Chondrocyte (in vitro differentiated cells): ENCODE data around the gene RHOB. TPM values are rescaled to one million over a fixed set of nuclear protein-coding genes. Genes with fewer than 3 reads are reported as not detected.

Source experiments
- DNase-seq: peaks from one replicate; pipeline ENCODE4 v3.0.0; 2021; ENCODE audit warnings: mixed read lengths, low spot score
- H3K27ac Mint-ChIP-seq: one replicate; pipeline ENCODE4 v1.8.0; 2021; ENCODE audit warnings: mild to moderate bottlenecking, moderate library complexity, mixed read lengths; ENCODE audit not compliant: unreplicated experiment
- H3K27me3 Mint-ChIP-seq: 2 replicates; pipeline ENCODE4 v1.8.0; 2021; ENCODE audit warnings: low read depth, mixed read lengths
- H3K36me3 Mint-ChIP-seq: 2 replicates; pipeline ENCODE4 v1.8.0; 2021; ENCODE audit warnings: low read depth, mixed read lengths
- H3K4me1 Mint-ChIP-seq: 2 replicates; pipeline ENCODE4 v1.8.0; 2021; ENCODE audit warnings: low read depth, mild to moderate bottlenecking, mixed read lengths
- H3K4me3 Mint-ChIP-seq: one replicate; pipeline ENCODE4 v1.8.0; 2021; ENCODE audit warnings: mild to moderate bottlenecking, moderate library complexity, mixed read lengths; ENCODE audit not compliant: unreplicated experiment
- H3K9me3 Mint-ChIP-seq: 2 replicates; pipeline ENCODE4 v1.8.0; 2021; ENCODE audit warnings: low read depth, mixed read lengths
- CTCF ChIP-seq: fragments of 200-600 bp; sonication (generic); IDR thresholded peaks from 2 replicates; pipeline ENCODE4 v1.5.0; 2021; ENCODE audit warnings: antibody characterized with exemption, mild to moderate bottlenecking, moderate library complexity
- total RNA-seq: library from RNA; stranded (reverse); gene quantifications from 3 replicates; pipeline ENCODE4 v1.2.1, GENCODE V29; 2021

The RHOB gene
- total RNA-seq, 1 donor from 2014 or later, result 191 TPM

- H3K9me3 Mint-ChIP-seq, result no peaks in the 10 kb centered on the region
- no peaks in the 10 kb centered on the region for H3K27me3 Mint-ChIP-seq
- H3K4me3 Mint-ChIP-seq, result no peak overlapping the region
- peaks cover 8% of the 10 kb centered on the region for H3K4me1 Mint-ChIP-seq
- no peak for DNase-seq
- no peaks in the 10 kb centered on the region for H3K36me3 Mint-ChIP-seq
- no peak for TF ChIP-seq CTCF
- H3K27ac Mint-ChIP-seq, result no peak overlapping the region
These were observed 25.2 kb downstream of the RHOB start for GRCh38 chr2:20471902-20472559.

- H3K27ac Mint-ChIP-seq, result no peak overlapping the region
These were observed 25.7 kb downstream of the RHOB start for GRCh38 chr2:20472569-20472968.

GRCh38 chr2:20473128-20473527, 26.3 kb downstream of the RHOB start:
- H3K36me3 Mint-ChIP-seq, result no peaks in the 10 kb centered on the region
- peaks cover 8% of the 10 kb centered on the region for H3K4me1 Mint-ChIP-seq
- no peak for TF ChIP-seq CTCF
- H3K27me3 Mint-ChIP-seq, result no peaks in the 10 kb centered on the region
- DNase-seq, result no peak
- no peak overlapping the region for H3K27ac Mint-ChIP-seq
- no peak overlapping the region for H3K4me3 Mint-ChIP-seq
- no peaks in the 10 kb centered on the region for H3K9me3 Mint-ChIP-seq

More at GRCh38 chr2:20472569-20472968, 25.7 kb downstream of the RHOB start:
- H3K4me1 Mint-ChIP-seq, result peaks cover 8% of the 10 kb centered on the region
- H3K36me3 Mint-ChIP-seq, result no peaks in the 10 kb centered on the region
- DNase-seq, result no peak
- no peaks in the 10 kb centered on the region for H3K9me3 Mint-ChIP-seq
- no peak for TF ChIP-seq CTCF
- H3K4me3 Mint-ChIP-seq, result no peak overlapping the region
- H3K27me3 Mint-ChIP-seq, result no peaks in the 10 kb centered on the region

- Mint-ChIP-seq H3K9me3 (peaks cover 4% of the 10 kb centered on the region), H3K4me3 (no peak overlapping the region), H3K27me3 (no peaks in the 10 kb centered on the region), H3K4me1 (peaks cover 14% of the 10 kb centered on the region), H3K27ac (no peak overlapping the region), H3K36me3 (no peaks in the 10 kb centered on the region)
- no peak for TF ChIP-seq CTCF
- no peak for DNase-seq
These were observed 28.1 kb downstream of the RHOB start for GRCh38 chr2:20474757-20475566.

- peaks cover 4% of the 10 kb centered on the region for H3K9me3 Mint-ChIP-seq
- no peak overlapping the region for H3K4me3 Mint-ChIP-seq
- no peak overlapping the region for H3K27ac Mint-ChIP-seq
- H3K4me1 Mint-ChIP-seq, result peaks cover 14% of the 10 kb centered on the region
- DNase-seq, result no peak
- TF ChIP-seq CTCF, result no peak
- H3K36me3 Mint-ChIP-seq, result no peaks in the 10 kb centered on the region
- no peaks in the 10 kb centered on the region for H3K27me3 Mint-ChIP-seq
These were observed 28.7 kb downstream of the RHOB start for GRCh38 chr2:20475567-20475952.
